ENCODE results near the gene ZNF853. TPM values are rescaled to one million over a fixed set of nuclear protein-coding genes. Genes with fewer than 3 reads are reported as not detected.
A peak's percentile ranks its signal among the peaks of the same experiment; 100 is the strongest.

The ZNF853 gene
- total RNA-seq, 2 experiments from 2014 or later = 0.63 to 1.3 TPM

DNA sequence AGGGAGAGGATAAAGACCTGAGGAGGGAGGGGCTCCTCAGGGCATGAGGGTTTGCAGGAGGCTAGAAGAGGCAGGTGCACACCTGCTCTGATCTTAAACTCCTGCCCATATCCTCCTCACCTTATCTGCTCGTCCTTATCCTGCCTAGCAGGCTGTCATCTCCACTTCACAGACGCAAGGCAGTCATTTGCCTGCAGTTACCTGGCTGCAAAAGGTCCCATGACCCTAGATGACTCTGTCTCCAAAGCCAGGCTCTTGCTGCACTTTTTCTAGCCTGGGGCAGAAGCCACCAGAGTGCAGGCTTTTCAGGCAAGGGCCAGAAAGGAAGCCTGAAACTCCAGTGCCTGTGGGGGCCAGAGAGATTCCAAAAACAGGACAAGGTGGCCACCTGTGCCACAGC lies 1.7 kb upstream of the ZNF853 start:
- Mint-ChIP-seq H3K27me3 (peaks cover 24% of the 10 kb centered on the region), H3K36me3 (peaks cover 2% of the 10 kb centered on the region), H3K4me1 (peaks cover 7% of the 10 kb centered on the region), H3K4me3 (no peak overlapping the region), H3K9me3 (ENCODE audit: low read depth) (no peaks in the 10 kb centered on the region), H3K27ac (no peak overlapping the region)
- no peak for DNase-seq
- CTCF ChIA-PET = no interaction called here
- ATAC-seq = no peak

DNA sequence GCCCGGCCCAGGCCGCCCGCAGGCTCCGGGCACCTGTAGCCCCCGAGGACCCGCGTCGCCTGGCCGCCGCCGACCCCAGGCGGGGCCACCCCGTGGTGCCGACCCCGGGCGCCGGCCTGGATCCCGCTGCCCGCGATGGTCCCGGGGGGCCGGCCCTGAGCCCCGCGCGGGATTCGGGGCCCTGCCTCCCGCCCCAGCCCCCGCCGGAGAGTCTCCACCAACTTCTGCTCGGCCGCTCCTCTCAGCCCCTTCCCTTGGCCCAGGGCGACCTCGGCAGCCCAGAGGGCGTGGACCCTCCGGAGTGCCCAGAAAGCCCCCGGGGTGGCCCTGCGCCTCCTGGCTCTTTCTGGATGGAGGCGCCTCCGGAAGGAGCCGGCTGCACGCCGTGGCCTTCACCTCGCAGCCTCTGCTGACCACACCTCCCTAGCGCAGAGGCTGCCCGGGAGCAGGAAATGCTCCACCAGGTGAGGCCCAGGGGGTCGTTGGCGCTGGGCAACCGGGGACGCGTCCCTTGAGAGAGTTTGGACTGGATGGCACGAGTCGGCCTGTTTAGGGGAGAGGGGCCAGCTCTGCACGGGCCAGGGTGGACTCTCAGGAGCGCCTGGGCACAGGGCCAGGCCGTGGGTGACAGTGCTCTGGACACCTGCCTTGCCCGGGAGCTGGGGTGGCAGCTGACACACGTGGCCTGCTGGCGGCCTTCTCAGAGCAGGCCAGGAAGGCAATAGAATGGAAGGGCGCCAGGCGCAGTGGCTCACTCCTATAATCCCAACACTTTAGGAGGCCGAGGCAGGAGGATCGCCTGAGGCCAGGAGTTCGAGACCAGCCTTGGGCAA lies 529 bp downstream of the ZNF853 start:
- Mint-ChIP-seq H3K27ac (no peak overlapping the region), H3K27me3 (peaks cover 24% of the 10 kb centered on the region), H3K9me3 (ENCODE audit: low read depth) (no peaks in the 10 kb centered on the region), H3K4me3 (no peak overlapping the region), H3K4me1 (peaks cover 28% of the 10 kb centered on the region), H3K36me3 (peaks cover 2% of the 10 kb centered on the region)
- DNase-seq = no peak
- CTCF ChIA-PET = interaction anchor here (0.7 kb wide), 1 partner anchor 23 kb away, joined by 3 read pairs; no protein-coding TSS in a partner anchor
- peak; percentile 17 for ATAC-seq

DNA sequence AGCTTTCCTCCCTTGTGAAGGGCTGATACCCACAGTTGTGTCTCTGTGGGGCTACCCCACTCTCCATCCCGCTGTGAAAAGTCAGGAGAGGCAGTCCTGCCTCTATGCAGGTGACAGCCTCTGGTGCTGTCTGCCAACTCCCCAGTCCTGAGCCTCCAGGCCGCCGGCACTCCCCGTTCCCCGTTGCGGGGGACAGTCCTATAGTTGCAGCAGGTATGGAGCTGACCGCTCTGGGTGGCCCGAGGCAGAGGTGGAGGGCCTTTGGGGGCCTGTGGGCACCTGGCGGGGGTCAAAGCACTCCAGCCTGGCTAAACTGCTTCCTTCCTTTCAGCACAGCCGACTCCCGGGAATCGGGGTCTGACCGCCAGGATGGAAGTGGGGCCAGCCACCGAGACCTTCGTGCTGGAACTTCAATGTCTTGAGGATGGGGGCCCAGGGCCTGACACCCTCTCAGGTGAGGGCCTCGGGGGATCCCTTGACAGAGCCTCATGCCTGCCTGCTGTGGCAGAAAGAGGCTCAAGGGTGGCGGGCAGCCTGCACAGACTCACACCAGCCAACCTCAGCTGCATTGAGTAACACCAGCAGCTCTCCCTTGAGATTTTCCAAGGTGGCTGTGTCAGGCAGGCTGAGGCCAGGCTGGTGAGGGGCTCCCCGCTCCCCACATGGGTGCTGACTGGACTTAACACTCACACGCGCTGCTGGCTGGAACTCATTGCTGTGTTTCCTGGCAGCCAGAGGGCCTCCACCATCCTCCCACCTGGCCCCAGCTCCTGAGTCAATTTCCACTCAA lies 1.6 kb downstream of the ZNF853 start:
- H3K4me3 Mint-ChIP-seq = peak overlapping the region; percentile 14
- ATAC-seq (no peak), DNase-seq (no peak)
- H3K27ac Mint-ChIP-seq = no peak overlapping the region
- H3K9me3 Mint-ChIP-seq (ENCODE audit: low read depth) = no peaks in the 10 kb centered on the region
- peaks cover 24% of the 10 kb centered on the region for H3K27me3 Mint-ChIP-seq
- peaks cover 9% of the 10 kb centered on the region for H3K36me3 Mint-ChIP-seq
- CTCF ChIA-PET = interaction anchor here (0.7 kb wide), 1 partner anchor 24 kb away, joined by 3 read pairs; no protein-coding TSS in a partner anchor
- H3K4me1 Mint-ChIP-seq = peaks cover 39% of the 10 kb centered on the region

DNA sequence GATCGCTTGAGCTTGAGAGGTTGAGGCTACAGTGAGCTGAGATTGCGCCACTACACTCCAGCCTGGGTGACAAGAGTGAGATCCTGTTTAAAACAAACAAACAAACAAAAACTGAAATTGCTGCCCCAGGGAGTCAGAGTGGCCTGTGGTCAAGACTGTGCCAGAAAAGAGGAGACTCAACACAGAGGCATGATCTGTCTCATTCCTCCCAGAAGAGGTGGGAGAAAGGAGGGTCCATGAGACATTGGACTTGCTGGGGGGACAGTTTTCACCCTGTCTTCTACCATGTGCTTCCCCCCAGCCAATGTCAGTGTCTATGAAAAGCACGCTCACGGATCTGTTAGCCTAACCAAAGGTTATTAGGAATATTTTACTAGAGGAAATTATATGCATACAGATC lies 3.2 kb downstream of the ZNF853 start:
- peaks cover 19% of the 10 kb centered on the region for H3K27me3 Mint-ChIP-seq
- ATAC-seq = no peak
- no peak overlapping the region for H3K4me3 Mint-ChIP-seq
- CTCF ChIA-PET = interaction anchor here (1.3 kb wide), 1 partner anchor 28 kb away, joined by 4 read pairs; the partner anchor contains the start of gene INTS15
- no peak for DNase-seq
- peaks cover 46% of the 10 kb centered on the region for H3K4me1 Mint-ChIP-seq
- no peaks in the 10 kb centered on the region for H3K9me3 Mint-ChIP-seq (ENCODE audit: low read depth)
- no peak overlapping the region for H3K27ac Mint-ChIP-seq
- H3K36me3 Mint-ChIP-seq = peaks cover 11% of the 10 kb centered on the region

DNA sequence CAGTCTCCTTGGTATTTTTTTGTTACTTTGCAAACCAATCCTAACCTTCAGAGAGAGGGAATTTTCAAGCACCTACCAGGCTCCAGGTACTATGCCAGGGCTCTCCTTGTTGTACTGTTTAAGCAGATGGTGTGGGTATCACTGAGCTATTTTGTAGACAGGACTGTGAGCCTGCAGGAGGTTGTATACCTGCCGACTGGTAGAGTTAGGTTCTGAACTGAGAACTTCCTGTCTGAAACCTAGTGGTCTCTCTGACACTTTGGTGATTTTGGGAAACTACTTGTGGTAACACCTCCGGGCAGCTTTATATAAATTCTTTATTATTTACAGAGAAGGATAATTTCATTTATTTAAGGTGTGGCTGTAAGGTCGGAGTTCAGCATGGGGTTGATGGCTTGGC lies 4.6 kb downstream of the ZNF853 start:
- Mint-ChIP-seq H3K9me3 (ENCODE audit: low read depth) (no peaks in the 10 kb centered on the region), H3K27ac (peak overlapping the region; percentile 77), H3K27me3 (peaks cover 8% of the 10 kb centered on the region), H3K4me3 (peak overlapping the region; percentile 46), H3K36me3 (peaks cover 9% of the 10 kb centered on the region), H3K4me1 (peaks cover 54% of the 10 kb centered on the region)
- peak; percentile 38 for ATAC-seq
- no peak for DNase-seq
- CTCF ChIA-PET = interaction anchor here (1.5 to 2.2 kb wide), 5 partner anchors 10 to 310 kb away, joined by 3 to 7 read pairs (median 6); partner anchors contain the start of gene INTS15

DNA sequence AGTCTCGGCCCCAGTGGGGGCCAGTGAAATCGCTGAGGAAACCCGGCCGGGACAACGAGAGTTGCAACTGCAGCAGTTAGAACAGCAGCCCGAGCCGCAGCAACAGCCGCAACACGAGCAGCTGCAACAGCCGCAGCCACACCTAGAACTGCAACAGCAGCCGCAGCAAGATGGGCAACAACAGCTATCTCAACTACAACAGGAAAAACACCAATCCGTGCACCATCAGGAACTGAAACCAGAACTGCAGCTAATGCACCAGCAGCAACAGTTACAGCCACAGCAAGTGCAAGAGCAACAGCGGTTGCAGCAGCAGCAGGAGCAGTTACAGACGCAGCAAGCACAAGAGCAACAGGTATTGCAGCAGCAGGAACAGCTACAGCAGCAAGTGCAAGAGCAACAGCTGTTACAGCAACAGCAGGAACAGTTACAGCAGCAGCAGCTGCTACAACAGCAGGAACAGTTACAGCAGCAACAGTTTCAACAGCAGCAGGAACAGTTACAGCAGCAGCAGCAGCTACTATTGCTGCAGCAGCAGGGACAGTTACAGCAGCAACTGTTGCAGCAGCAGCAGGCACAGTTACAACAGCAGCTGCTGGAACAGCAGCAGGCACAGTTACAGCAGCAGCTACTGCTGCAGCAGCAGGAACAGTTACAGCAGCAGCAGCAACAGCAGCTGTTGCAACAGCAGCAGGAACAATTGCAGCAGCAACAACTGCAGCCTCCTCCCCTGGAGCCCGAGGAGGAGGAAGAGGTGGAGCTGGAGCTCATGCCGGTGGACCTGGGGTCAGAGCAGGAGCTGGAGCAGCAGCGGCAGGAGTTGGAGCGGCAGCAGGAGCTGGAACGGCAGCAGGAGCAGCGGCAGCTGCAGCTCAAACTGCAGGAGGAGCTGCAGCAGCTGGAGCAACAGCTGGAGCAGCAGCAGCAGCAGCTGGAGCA lies 6.1 kb downstream of the ZNF853 start:
- peak; percentile 33 for ATAC-seq
- Mint-ChIP-seq H3K27ac (peak overlapping the region; percentile 77), H3K4me3 (peak overlapping the region; percentile 42), H3K27me3 (peaks cover 3% of the 10 kb centered on the region), H3K4me1 (peaks cover 54% of the 10 kb centered on the region), H3K36me3 (peaks cover 9% of the 10 kb centered on the region), H3K9me3 (ENCODE audit: low read depth) (no peaks in the 10 kb centered on the region)
- CTCF ChIA-PET = interaction anchor here (0.8 to 2.2 kb wide), 9 partner anchors 8 to 308 kb away, joined by 3 to 7 read pairs (median 5); partner anchors contain the start of gene INTS15
- peak; percentile 71 for DNase-seq

DNA sequence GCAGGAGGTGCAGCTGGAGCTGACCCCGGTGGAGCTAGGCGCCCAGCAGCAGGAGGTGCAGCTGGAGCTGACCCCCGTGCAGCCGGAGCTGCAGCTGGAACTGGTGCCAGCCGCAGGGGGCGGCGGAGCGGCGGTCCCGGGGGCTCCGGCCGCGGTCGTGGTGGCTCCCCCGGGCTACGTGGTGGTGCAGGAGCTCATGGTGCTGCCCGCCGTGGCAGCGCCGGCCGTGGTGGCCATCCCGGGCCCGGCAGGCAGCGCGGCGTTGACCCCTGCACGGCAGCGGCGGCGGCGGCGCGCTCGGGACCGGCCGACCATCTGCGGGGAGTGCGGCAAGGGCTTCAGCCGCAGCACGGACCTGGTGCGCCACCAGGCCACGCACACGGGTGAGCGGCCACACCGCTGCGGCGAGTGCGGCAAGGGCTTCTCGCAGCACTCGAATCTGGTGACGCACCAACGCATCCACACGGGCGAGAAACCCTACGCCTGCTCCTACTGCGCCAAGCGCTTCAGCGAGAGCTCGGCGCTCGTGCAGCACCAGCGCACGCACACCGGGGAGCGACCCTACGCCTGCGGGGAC lies 6.8 kb downstream of the ZNF853 start:
- H3K27ac Mint-ChIP-seq = no peak overlapping the region
- CTCF ChIA-PET = interaction anchor here (1.7 kb wide), 1 partner anchor 14 kb away, joined by 5 read pairs; no protein-coding TSS in a partner anchor
- H3K36me3 Mint-ChIP-seq = peaks cover 9% of the 10 kb centered on the region
- no peak for DNase-seq
- no peaks in the 10 kb centered on the region for H3K27me3 Mint-ChIP-seq
- no peak for ATAC-seq
- no peak overlapping the region for H3K4me3 Mint-ChIP-seq
- no peaks in the 10 kb centered on the region for H3K9me3 Mint-ChIP-seq (ENCODE audit: low read depth)
- peaks cover 52% of the 10 kb centered on the region for H3K4me1 Mint-ChIP-seq

DNA sequence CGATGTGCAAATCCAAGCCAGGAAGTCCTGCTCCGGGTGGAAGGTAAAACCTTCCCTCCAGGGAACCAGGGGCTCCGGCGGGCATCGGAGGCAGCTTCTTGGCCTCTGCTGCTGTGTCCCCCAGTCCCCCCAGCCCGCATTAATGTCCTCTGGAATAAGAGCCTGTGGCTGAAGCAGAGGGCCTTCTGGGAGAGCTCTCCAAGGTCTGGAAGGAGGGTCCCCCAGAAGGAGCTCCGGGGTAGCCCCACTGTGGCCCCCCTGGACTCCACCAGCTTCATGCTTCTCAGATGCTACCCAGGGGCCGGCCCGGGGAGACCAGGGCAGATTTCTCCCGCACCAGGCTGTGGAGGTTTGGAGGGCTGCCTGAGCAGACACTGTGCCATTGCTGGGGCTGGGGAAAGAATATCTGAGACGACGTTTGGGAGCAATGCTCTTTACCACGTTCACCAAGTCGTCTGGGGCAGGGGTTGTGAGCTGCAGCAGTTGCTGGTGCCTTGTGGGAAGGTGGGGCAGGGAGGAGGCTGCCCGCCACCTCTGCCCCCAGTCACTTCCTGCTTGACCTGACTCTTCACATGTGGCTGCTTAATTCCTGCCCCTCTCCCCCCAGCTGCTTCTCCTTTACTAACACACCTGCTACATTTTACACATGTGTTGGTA lies 8.3 kb downstream of the ZNF853 start:
- H3K27me3 Mint-ChIP-seq = no peaks in the 10 kb centered on the region
- H3K4me1 Mint-ChIP-seq = peaks cover 49% of the 10 kb centered on the region
- peaks cover 9% of the 10 kb centered on the region for H3K36me3 Mint-ChIP-seq
- peak; percentile 62 for DNase-seq
- peak; percentile 60 for ATAC-seq
- H3K27ac Mint-ChIP-seq = peak overlapping the region; percentile 84
- no peaks in the 10 kb centered on the region for H3K9me3 Mint-ChIP-seq (ENCODE audit: low read depth)
- CTCF ChIA-PET = interaction anchor here (0.8 to 1.5 kb wide), 3 partner anchors 12 to 108 kb away, joined by 4 to 6 read pairs (median 4); partner anchors contain the start of gene INTS15
- H3K4me3 Mint-ChIP-seq = peak overlapping the region; percentile 23

DNA sequence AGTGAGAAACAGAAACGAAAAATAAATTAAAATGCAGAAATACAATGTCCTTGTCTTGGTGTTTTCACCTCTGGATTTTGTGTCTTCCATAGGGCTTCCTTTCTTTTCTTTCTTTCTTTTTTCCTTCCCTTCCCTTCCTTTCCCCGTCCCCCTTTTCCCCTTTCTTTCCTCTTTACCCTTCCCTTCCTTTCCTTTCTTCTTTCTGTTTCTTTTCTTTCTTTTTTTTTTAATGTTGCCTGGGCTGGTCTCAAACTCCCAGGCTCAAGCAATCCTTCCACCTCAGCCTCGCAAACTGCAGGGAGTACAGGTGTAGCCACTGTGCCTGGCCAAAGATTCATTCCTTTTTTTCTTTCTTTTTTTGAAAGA lies 8.8 kb downstream of the ZNF853 start:
- CTCF ChIA-PET = interaction anchor here (0.8 to 1.5 kb wide), 3 partner anchors 12 to 109 kb away, joined by 4 to 6 read pairs (median 4); partner anchors contain the start of gene INTS15
- H3K36me3 Mint-ChIP-seq = peaks cover 9% of the 10 kb centered on the region
- no peak for ATAC-seq
- H3K27me3 Mint-ChIP-seq = no peaks in the 10 kb centered on the region
- H3K27ac Mint-ChIP-seq = peak overlapping the region; percentile 84
- DNase-seq = no peak
- H3K4me3 Mint-ChIP-seq = peak overlapping the region; percentile 23
- peaks cover 46% of the 10 kb centered on the region for H3K4me1 Mint-ChIP-seq
- H3K9me3 Mint-ChIP-seq (ENCODE audit: low read depth) = no peaks in the 10 kb centered on the region

DNA sequence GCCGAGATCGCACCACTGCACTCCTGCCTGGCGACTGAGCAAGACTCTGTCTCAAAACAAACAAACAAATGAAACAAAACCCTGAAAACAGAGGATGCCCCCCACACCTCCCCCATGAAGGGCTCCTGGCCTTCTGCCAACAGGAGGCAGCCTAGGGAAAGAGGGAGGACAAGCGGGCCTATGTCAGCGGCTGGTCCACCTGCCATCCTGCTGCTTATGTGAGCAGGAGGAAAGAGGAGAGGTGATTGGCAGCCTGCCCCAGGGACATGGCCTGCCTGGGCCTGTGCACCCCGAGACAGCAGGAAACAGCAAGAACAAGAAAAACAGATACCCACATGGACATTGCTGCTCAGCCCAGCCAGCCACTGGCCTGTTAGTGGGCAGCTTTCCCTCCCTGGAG lies 12.6 kb downstream of the ZNF853 start:
- H3K27ac Mint-ChIP-seq = no peak overlapping the region
- H3K9me3 Mint-ChIP-seq (ENCODE audit: low read depth) = no peaks in the 10 kb centered on the region
- CTCF ChIA-PET = interaction anchor here (1.4 kb wide), 1 partner anchor 9 kb away, joined by 3 read pairs; the partner anchor contains the start of gene ZNF316
- H3K4me1 Mint-ChIP-seq = peaks cover 16% of the 10 kb centered on the region
- no peak for DNase-seq
- ATAC-seq = no peak
- no peaks in the 10 kb centered on the region for H3K27me3 Mint-ChIP-seq
- H3K4me3 Mint-ChIP-seq = no peak overlapping the region
- H3K36me3 Mint-ChIP-seq = no peaks in the 10 kb centered on the region

DNA sequence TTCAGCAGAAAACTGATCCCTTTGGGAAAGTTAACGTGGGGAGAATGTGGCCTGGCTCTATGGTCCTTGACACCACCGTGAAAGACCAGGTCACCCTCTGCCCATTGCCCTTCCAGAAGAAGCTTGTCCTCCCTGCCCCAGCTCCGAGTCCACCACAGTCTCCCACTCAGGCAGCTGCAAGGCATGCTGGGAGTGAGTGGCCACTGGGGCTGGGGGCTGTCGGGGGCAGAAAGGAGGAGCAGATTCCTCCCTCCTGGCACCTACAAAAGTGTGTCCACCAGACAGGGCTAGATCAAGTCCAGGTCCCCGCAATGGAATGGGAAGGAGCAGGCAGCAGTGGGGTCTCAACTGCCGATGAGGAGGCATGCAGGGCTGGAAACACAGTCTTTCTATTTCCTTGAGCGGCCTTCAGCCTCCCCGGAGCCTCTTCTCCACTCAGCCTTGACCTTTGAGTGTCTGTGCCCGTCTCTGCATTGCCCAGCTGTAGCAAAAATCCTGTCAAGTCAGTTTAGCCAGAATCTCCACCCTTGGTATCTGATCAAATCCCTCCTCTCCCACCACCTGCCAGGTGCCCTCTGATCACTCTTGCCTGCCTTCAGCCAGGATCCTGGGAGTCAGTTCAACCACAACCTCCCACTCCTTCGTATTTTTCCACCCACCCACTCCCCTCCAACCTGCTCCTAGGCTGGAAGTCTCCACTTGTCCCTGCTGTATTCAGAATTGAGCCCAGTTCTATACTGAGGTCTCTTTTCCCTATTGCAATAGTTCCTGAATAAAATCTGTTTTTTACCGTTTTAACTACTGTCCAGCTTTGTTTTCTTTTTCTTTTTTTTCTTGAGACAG lies 14.8 kb downstream of the ZNF853 start:
- CTCF ChIA-PET = interaction anchor here (1.9 kb wide), 1 partner anchor 9 kb away, joined by 5 read pairs; no protein-coding TSS in a partner anchor
- no peaks in the 10 kb centered on the region for H3K27me3 Mint-ChIP-seq
- DNase-seq (no peak), ATAC-seq (no peak)
- no peaks in the 10 kb centered on the region for H3K9me3 Mint-ChIP-seq (ENCODE audit: low read depth)
- H3K27ac Mint-ChIP-seq = no peak overlapping the region
- no peak overlapping the region for H3K4me3 Mint-ChIP-seq
- H3K36me3 Mint-ChIP-seq = no peaks in the 10 kb centered on the region
- H3K4me1 Mint-ChIP-seq = peaks cover 3% of the 10 kb centered on the region
